Stimulated activated CD8-positive, alpha-beta memory T cell treated with anti-CD3 and anti-CD28 coated beads, Interleukin-15, amount 100 ng/mL, for 4 hours (primary cell): ENCODE measurements around the gene SKAP2.
"Not testable (repeated sequence)": the region's sequence is repeated elsewhere in the genome, so short reads cannot be mapped to it uniquely, and the experiment has no call there.

Experiments
- DNase-seq, 2 donors: peaks; one replicate each; pipeline ENCODE4 v3.0.0-alpha.2; 2020; ENCODE audit warnings: low read depth in 2 of 2

SKAP2 gene

DNA sequence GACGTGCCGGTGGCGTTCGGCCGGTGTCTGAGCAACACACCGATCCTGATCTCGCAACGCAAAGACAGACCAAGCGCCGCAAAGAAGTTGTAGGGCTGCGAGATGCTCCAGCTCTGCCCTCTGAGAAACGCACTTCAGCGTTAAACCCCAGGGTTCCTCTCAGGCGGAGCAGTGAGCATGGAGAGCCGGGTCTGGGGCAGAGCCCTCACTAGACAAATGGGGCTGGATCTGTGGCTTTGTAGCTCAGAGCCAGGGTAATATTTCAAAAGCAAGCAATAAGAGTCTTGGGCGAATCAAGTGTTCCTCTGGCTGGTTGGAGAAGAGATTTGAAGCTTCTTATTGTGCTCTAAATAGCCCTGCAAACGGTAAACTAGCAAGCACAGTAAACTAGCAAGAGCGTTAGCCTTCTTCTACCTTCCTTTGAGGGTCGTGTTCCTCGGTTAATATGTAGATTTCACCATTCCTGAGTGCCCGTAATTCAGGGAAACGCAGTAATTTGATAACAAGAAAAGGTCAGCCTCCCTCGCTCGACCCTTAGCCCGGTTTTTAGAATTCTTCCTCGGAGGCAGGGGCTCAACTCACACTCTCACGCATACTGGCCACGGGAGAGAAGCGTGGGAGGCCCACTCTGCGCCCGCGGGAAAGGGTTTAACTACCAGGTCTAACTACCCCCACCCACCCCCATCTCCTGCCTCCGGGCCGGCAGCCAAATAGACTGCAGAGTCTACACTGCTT is 6.7 kb downstream of the SKAP2 start:
- no peak for DNase-seq

DNA sequence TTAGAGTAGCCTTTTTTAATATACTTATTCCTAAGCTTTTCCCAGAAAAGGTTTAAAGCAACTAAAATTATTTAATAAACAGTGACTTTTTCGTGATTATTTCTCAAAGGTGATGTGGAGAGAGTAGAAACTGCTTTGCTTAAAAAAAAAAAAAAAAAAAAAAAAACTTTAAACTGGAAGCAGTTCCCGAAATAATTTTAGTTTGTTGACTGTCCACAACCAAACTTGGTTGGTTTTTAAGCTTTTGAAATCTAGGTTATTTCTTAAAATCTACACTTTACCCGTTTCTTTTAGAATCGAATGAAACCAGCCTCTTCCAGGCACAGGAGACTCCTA is 7.3 kb downstream of the SKAP2 start:
- DNase-seq = no peak

DNA sequence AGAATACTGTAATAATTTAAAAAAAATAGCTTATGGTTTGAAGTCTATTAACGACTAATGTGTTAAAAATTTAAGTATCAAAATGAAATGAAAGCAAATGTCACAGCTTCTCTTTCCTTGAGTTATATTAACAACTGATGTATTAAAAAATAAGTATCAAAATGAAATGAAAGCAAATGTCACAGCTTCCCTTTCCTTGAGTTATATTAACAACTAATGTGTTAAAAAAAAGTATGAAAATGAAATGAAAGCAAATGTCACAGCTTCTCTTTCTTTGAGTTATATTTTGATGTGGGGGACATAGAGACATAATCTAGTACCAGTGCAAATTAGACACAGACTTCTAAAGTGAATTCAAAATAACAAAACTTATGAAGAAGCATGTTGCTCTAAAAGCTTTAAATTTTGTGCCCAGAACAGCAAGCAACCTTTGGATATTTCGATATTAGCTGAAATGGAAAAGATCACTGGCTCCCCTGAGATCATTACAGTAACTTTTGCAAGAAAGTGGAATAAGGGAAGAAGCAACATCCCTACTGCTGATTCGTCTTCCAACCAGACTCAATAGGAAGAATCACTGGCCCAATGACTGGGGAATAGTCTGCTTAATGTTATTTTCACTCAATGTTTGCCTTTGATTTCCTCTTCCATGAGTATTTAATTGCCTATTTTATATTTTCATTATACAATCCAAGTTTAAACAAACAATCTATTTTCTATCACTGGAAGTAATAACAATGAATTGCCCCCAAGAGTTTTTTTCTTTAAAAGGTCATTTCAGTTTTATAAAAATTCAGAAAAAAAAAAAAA is 8.0 kb downstream of the SKAP2 start:
- DNase-seq = no peak

DNA sequence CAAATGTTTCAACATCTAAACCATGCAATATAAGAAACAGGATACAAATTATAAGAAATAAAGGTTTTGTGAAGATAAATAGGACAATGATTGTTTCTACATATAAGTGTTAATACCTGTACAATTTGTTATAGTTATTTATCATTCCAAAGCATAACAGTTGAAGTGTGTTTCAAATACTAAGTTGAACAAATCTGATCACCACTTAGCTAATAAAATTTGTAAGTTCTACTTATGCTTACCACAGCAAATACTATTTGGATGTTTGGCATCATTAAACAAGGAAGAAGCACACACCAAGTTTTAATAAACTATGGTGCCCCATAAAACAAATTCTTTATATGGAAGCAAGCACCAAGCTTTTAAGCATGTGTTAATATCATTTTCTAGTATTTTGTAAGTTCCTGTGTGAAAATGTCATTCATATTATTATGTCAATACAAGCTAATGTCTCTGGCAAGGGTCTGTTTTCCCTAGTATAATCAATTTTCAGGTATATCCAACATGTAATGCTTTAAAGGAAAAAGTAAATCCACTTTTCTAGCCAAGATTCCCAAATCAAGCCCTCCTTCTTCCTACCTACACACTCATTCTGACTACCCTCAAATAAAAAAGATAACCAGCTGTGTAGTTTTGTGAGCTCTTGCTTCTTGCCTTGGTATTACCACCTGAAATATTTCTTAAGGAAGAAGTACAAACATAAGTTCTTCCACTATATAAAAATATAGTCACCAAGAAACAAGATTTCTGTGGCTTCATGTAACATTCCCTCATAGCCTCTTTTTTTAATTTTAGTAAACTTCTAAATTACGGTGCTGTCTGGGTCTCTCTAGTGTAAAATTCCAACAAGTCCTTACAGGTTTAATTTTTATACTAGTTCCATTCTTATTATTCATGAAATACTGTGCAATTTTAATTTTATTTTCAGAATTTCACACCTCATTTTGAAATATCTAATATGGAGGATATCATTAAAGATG is 9.2 kb downstream of the SKAP2 start:
- DNase-seq = no peak

DNA sequence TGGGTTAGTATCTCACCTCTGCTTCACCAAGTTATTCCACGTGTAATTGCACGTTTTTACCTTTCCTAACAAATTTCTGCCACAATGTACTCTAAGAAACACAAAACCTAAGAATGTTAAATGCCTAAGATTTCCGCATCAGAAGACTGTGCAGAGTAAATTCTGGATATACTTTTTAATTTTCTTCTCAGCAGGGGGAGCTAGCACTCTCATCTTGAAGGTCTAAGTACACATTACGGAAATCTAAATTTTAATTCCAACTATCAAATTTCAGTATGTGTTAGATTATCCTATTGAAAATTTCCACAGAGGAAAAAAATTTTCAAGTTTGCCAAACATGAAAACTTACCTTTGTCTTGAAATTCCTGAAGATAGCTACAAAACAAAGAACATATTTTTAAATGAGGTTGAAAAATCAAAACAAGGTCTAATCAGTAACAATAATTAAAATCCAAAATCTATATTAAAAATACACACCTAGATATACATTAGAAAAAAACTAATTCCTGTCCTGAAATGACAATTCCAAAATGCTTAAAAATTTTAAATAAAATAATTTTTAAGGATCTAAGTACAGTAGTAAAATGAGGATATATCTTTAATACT is 10.5 kb downstream of the SKAP2 start:
- DNase-seq = no peak

DNA sequence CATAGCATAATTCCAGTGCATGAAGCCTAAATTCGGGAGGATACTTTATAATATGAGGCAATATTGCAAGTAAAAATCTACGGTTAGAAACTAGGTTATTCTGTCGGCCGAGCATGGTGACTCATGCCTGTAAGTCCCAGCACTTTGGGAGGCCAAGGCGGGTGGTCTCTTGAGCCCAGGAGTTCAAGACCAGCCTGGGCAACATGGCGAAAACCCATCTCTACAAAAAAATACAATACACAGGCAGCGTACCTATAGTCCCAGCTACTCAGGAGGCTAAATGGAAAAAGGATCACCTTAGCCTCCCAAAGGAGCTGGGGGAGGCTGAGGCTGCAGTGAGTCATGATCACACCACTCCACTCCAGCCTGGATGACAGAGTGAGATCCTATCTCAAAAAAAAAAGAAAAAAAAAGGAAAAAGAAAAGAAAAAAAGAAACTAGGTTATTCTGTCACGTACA is 14.2 kb downstream of the SKAP2 start:
- no peak for DNase-seq

DNA sequence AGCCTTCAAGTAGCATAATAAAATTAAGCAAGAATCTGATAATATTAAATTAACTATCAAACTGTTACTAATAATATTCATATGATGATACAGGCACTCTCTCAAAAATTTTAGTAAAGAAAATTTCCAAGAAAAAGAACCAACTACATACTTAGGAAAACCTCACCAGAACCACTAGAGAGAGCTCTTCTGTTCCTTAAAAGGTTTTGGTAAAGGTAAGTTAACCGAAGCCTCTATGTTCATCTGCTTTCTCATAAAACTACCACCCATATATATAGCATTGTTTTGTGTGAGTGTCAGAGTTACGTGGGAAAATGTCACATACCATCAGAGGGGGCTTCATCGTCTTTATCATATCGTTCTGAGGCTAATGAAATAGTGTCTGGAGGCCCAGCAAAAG is 20.7 kb downstream of the SKAP2 start:
- no peak for DNase-seq

DNA sequence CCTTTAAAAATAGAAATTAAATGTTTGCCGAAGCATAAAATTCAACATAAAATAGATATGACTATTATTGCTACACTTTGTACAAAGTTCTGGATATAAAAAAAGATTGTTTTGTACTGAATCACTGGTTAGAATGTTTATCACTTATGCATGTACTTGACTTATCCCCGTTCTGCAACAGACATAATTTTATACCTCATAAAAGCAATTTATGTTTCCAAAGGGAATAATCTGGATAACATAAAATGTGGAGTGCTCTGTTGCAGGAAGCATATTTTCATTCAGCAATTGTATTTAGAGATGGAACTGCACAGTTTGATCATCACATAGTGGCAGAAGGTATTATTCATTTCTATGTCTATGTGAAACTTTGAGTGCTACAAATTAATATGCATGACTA is 21.5 kb downstream of the SKAP2 start:
- DNase-seq = no peak

DNA sequence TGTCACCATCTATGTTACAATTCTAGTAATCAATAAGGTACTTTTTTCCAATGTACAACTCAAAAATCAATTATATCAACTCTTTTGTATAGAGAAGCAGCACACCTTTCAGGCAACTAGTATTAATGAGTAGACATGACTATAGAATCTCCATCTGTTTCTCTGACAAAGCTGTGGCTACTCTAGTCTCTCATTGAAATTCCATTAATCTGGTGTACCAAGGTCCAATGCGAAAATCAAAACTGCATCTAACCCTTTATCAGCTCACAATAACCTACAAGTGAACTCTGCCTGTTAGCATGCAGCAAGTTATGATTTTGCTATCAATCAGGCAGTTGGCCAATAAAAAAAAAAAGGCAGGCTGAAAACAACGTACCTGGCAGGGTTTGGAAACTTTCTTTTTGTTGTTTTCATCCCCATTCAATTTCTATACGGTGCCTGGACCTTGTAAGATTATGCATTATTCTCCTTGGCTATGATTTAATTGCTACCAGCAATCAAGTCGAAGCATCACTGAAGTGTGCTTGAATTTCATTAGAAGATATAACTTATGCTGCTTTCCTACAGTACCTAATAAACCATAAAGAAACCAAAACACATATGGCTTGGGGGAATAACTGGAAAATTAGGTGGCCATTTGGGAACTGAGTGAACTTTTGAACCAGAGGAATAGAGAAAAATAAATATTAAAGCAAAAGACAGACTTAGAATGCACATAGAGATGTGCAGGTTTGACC is 23.2 kb downstream of the SKAP2 start:
- no peak for DNase-seq

DNA sequence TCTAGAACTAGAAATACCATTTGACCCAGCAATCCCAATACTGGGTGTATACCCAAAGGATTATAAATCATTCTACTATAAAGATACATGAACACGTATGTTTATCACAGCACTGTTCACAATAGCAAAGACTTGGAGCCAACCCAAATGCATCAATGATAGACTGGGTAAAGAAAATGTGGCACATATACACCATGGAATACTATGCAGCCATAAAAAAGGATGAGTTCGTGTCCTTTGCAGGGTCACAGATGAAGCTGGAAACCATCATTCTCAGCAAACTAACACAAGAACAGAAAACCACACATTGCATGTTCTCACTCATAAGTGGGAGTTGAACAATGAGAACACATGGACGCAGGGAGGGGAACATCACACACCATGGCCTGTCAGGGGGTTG is 27.6 kb downstream of the SKAP2 start:
- not testable (repeated sequence) for DNase-seq

DNA sequence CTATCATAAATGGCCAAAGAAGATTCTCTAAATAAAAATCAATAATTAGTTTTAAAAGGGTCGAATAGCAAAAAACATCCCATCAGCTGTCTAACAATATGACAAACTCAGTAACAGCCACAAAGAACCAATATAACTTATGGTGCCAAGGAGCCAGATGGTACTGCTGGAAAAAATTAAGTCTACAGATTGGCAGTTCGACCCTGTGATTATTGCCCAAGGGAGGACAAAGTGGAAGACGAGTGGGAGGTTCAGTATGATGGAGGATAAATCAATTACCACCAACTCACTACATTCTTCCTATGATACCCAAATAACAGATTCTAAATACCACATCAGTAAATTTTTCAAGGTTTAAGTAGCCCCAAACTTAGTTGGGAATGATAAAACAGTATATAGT is 49.0 kb downstream of the SKAP2 start:
- no peak for DNase-seq

DNA sequence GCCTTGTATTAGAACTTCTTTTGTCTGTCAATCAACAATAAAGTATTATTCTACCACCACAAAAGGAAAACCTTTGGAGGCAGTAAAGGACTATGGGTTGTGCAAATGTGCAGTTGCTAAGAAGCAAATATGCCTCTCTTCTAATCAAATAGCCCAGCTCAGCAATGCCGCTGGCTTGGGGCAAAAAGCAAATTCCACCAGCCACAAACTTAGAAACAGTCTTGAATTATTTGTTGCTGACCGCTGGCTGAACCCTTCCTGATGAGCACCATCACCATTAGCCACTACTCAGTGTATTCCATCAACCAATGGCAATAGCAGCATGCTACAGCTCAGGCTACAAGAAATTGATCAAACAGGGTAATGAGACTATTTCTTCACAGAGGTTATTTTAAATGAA is 51.0 kb downstream of the SKAP2 start:
- no peak for DNase-seq

DNA sequence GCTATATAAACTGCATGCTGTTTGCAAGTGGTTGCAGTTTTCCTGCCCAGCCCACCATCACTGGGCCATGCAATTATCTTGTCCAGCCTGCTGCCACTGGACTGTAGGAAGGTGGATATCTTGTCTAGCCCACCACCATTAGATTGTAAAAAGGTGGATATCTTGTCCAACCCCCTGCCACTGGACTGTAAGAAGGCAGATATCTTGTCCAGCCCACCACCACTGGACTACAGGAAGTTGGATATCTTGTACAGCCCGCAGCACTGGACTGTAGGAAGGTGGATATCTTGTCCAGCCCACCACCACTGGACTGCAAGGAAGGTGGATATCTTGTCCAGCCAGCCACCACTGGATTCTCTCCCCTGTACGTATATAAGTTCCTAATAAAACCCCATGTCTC is 69.8 kb downstream of the SKAP2 start:
- no peak for DNase-seq

DNA sequence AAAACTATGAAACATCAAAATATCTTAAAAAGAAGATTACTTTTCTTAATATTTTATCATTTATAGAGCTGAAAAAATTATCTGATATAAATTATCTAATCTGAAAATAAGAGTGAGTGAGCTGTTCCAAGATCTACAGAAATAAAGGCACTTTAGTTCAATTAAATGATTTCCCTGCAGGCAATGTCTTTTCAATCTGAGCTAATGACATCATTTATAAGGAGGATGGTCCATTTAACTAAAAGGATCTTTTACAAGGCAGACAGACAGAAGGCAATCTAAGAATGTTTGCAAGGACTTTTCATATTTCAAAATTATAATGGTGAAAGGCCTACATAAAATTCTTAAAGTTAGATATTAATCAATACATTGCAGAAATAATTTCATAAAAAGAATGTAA is 71.8 kb downstream of the SKAP2 start:
- no peak for DNase-seq

DNA sequence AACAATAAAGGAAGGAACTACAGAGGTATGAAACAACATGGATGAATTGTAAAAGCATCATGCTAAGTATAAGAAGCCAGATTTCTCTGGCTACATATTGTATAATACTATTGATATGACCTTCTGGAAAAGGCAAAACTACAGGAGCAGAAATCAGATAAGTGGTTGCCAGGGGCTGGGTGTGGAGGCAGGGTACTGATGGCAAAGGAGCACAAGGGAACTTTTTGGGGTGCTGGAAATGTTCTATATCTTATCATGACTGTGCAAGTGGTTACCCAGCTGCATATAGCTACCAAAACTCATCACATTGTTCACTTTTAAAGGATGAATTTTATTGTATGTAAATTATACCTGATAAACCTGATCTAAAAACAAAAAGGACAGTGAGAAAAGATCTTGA is 72.4 kb downstream of the SKAP2 start:
- no peak for DNase-seq

DNA sequence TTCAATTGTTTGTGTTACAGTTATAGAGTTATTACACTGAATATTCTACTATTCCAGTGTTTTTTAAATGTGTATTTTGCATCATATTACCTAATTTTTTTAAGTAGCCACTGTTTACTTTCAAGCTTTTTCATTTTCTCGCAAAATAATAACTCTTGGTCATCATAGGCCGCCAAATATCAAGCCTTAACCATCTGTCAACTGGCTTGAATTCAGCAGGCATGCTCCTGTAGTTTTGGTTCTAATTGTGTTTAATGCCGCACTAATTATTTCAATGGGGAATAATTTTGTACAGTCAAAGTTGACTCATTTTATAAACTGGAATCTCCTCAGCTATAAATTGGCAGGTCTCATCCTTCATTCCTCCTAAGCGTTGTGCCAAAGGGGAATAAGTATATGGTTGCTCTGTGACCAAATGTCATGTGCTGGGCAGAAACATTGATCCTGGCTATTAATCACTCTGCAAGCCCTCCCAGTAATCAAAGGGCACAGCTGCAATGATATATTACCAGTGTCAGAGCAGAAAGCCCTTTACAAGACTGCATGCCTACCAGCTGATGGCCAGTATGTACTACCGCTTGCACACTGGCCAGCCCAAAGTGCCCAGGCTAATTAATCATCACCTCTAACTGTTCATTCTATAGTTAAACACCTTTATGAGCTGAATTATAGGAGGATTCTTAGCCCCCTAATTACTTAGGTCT is 74.8 kb downstream of the SKAP2 start:
- no peak for DNase-seq

DNA sequence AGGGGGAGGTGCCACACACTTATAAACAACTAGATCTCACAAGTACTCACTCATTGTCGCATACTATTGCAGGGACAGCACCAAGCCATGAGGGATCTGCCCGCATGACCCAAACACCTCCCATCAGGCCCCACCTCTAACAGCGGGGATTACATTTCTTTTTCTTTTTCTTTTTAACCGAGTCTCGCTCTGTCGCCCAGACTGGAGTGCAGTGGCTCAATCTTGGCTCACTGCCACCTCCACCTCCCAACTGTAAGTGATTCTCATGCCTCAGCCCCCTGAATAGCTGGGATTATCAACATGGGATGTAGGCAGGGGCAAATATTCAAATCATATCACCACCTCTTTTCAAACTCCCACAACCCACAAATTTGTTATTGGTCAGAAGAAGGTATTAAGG is 76.7 kb downstream of the SKAP2 start:
- DNase-seq = no peak

DNA sequence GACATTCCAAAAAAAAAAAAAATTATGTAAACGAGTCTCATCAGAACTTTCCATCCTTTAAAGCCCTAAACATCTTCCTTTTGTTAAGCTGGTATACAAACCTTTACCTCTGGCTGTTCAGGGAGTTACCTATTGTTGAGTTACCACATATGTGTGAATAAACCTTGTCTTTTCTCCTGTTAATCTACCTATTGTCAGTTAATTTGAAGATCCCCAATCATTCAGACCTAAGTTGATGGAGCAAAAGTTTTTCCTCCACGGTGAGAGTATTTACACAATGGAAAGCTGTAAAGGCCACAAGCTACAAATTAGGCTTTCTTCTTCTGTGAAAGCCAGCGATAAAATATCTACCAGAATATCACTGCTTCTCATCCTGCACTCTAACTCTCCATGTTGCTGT is 80.3 kb downstream of the SKAP2 start:
- no peak for DNase-seq

DNA sequence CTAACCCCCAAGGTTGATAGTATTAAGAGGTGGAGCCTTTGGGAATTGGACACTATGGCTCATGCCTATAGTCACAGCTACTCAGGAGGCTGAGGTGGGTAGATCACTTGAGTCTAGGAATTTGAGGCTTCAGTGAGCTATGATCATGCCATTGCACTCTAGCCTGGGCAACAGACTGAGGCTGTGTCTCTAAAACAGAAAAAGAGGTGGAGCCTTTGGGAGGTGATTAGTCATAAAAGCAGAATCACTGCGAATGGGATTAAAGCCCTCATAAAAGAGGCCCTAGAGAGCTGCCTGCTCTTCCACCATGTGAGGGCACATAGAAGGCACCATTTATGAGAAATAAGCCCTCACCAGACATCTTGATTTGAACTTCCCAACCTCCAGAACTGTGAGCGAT is 81.9 kb downstream of the SKAP2 start:
- no peak for DNase-seq

DNA sequence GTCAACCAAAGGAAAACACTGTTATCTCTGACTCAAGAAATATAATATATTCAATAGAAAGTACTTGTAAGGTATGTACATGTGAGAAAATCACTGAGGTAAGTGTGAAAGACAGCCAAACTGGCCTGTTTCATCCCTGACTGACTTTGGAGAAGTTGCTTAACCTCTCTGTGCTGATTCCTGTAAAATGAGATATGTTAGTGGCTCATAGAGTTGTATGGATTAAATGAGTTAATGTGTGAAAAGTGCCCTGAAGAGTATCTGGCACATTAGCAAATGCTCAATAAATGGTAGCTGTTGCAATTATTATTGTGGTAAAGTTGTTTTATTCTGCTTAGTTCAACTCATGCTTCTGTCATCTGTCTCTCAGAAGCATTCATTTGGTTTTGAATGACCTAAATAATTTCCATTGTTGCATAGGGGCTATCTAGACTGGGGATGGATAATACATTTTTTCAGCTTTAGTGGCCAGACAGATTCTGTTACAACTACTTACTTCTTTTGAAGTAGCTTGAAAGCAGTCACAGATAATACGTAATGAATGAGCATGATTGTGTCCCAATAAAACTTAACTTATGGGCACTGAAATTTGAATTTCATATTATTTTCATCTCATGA is 84.3 kb downstream of the SKAP2 start:
- DNase-seq = no peak
